Ishikawa (cell line): Measurements from ENCODE around the gene PCDHB6.

ENCODE experiments used
- CEBPB ChIP-seq: IDR thresholded peaks from 2 replicates; pipeline ENCODE4 v1.6.1; 2012
- CREB1 ChIP-seq: IDR thresholded peaks from 2 replicates; pipeline ENCODE4 v1.6.1; 2012; ENCODE audit warnings: low read depth
- EGR1 ChIP-seq: IDR thresholded peaks from 2 replicates; pipeline ENCODE4 v1.6.1; 2012
- EP300 ChIP-seq: IDR thresholded peaks from 2 replicates; pipeline ENCODE4 v1.6.1; 2012; ENCODE audit warnings: borderline replicate concordance
- FOXM1 ChIP-seq: IDR thresholded peaks from 2 replicates; pipeline ENCODE4 v1.6.1; 2012; ENCODE audit warnings: low read depth, borderline replicate concordance
- NFIC ChIP-seq: IDR thresholded peaks from 2 replicates; pipeline ENCODE4 v1.6.1; 2012
- RAD21 ChIP-seq: IDR thresholded peaks from 2 replicates; pipeline ENCODE4 v1.6.1; 2012; ENCODE audit warnings: low read depth
- REST ChIP-seq: IDR thresholded peaks from 2 replicates; pipeline ENCODE4 v1.6.1; 2012; ENCODE audit warnings: low read depth, mild to moderate bottlenecking
- TAF1 ChIP-seq: IDR thresholded peaks from 2 replicates; pipeline ENCODE4 v1.6.1; 2012; ENCODE audit warnings: low read depth, mild to moderate bottlenecking
- TCF12 ChIP-seq: IDR thresholded peaks from 2 replicates; pipeline ENCODE4 v1.6.1; 2012; ENCODE audit warnings: low read depth
- TEAD4 ChIP-seq: IDR thresholded peaks from 2 replicates; pipeline ENCODE4 v1.6.1; 2012
- USF1 ChIP-seq: IDR thresholded peaks from 2 replicates; pipeline ENCODE4 v1.6.1; 2012
- YY1 ChIP-seq: IDR thresholded peaks from 2 replicates; pipeline ENCODE4 v1.6.1; 2012; ENCODE audit warnings: low read depth
- ZBTB7A ChIP-seq: IDR thresholded peaks from 2 replicates; pipeline ENCODE4 v1.6.1; 2012; ENCODE audit warnings: low read depth
- TF ChIP-seq, protein P1 (sequence below): IDR thresholded peaks from 2 replicates; pipeline ENCODE4 v1.6.1; 2012

Gene PCDHB6

DNA sequence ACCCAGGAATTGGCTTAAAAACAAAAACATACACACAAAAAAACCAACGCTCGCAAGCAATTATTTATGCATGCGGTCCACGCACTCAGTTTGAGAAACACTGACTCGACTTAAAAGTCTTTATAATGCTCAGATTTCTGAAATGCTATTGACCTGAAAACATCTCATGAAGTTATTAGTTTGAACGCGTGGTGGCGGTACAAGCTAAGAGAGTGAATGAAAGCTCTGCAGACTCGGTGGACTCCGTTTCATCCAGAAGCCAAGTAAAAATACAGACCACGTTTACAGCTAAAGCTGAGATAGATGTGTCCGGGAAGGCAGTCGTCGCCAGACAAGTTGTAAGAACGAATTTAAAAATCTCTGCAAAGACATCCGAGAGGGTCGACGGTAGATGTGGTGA is at the start of gene PCDHB6:
Gene PCDHB6, plus strand, starts transcription at position 246 of the 400 bp plus-strand sequence. CDS start 201 bp downstream, outside the sequence.
- TF ChIP-seq USF1, result no peak
- no peak for TF ChIP-seq ZBTB7A
- TF ChIP-seq RAD21, result peak; percentile 17; the same call in 1 of the 2 replicates
- no peak for TF ChIP-seq EGR1

GRCh38 chr5:141100243-141100805 is 49.5 kb upstream of the PCDHB6 start, which contains the start of gene PCDHB3:
Gene PCDHB3 (plus strand): TSS chr5:141100473. CDS start chr5:141100650, 177 bp downstream.
- TF ChIP-seq CREB1 (no peak), RAD21 (peak; percentile 24; the same call in 1 of the 2 replicates), REST (no peak)

DNA sequence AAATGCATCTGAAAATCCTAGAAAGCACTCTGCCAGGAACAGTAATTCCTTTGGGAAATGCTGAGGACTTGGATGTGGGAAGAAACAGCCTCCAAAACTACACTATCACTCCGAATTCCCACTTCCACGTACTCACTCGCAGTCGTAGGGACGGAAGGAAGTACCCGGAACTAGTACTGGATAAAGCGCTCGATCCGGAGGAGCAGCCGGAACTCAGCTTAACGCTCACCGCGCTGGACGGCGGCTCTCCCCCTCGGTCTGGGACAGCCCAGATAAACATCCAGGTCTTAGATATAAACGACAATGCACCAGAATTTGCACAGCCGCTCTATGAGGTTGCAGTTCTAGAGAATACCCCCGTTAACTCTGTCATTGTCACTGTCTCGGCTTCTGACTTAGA is 48.8 kb upstream of the PCDHB6 start:
- TF ChIP-seq NFIC, result no peak
- no peak for TF ChIP-seq CEBPB
- TF ChIP-seq RAD21, result no peak
- TF ChIP-seq EP300, result no peak
- no peak for TF ChIP-seq YY1
- no peak for TF ChIP-seq EGR1
- no peak for TF ChIP-seq CREB1
- TF ChIP-seq TEAD4, result no peak
- TF ChIP-seq ZBTB7A, result no peak
- no peak for TF ChIP-seq TCF12
- TF ChIP-seq USF1, result no peak
- TF ChIP-seq, protein P1, sequence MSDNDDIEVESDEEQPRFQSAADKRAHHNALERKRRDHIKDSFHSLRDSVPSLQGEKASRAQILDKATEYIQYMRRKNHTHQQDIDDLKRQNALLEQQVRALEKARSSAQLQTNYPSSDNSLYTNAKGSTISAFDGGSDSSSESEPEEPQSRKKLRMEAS, result no peak
- no peak for TF ChIP-seq TAF1

DNA sequence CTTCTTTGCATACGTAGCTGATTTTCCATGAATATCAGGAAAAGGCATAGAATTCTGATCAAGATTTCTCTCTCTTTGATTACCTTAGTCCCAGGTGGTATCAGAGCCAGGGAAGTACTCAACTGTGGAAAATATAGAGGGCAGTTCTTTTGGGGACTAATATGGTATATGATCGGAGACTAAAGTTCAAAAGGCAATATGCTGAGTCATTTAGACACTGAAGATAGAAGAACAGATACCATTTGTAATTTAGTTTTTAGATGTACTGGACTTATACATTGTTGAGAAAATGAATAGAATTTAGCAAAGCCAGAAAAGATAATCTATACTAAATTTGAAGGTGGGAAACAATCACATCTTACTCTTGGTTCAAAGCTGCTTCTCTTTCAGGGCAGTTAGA is 44.5 kb upstream of the PCDHB6 start:
- TF ChIP-seq REST, result no peak
- TF ChIP-seq USF1, result no peak
- no peak for TF ChIP-seq ZBTB7A
- TF ChIP-seq TEAD4, result no peak
- no peak for TF ChIP-seq YY1
- no peak for TF ChIP-seq EP300
- TF ChIP-seq TAF1, result no peak
- TF ChIP-seq, protein P1, result no peak
- TF ChIP-seq CEBPB, result no peak
- no peak for TF ChIP-seq FOXM1
- TF ChIP-seq EGR1, result no peak
- no peak for TF ChIP-seq CREB1
- TF ChIP-seq NFIC, result no peak
- TF ChIP-seq TCF12, result no peak
- TF ChIP-seq RAD21, result no peak

DNA sequence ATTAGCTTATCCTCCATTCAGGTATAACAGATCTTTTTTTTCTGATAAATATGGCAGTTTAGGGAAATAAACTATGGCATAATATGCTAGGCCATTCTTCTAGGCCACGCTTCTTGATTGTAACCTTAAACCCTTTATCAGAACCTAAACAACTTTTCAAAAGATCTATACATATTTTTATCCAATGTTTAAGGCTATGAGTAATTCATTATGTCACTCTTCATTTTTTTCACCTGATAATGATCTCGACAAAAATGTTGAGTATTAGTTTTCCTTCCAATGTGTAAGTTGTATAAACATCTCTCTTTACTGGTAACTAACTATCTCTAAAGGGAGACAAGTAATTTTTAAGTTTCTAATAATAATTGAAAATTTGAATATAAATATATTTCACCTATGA is 30.6 kb upstream of the PCDHB6 start:
- no peak for TF ChIP-seq TEAD4
- TF ChIP-seq YY1, result no peak
- TF ChIP-seq ZBTB7A, result no peak
- TF ChIP-seq RAD21, result no peak
- TF ChIP-seq TCF12, result no peak
- no peak for TF ChIP-seq CREB1
- no peak for TF ChIP-seq USF1
- TF ChIP-seq CEBPB, result no peak
- TF ChIP-seq, protein P1, result no peak
- TF ChIP-seq REST, result no peak
- no peak for TF ChIP-seq TAF1
- no peak for TF ChIP-seq EGR1
- no peak for TF ChIP-seq EP300
- TF ChIP-seq NFIC, result no peak
- TF ChIP-seq FOXM1, result no peak
